DLD1 (cell line): ENCODE measurements around the gene SLC30A4.
"Not testable (repeated sequence)": the region's sequence is repeated elsewhere in the genome, so short reads cannot be mapped to it uniquely, and the experiment has no call there.

Experiments used
- in situ Hi-C: cut with HindIII; loops from 2 replicates; pipeline ENCODE4 v1.10.0; 2017; ENCODE audit warnings: low sequenced_read_pairs

SLC30A4 gene

DNA sequence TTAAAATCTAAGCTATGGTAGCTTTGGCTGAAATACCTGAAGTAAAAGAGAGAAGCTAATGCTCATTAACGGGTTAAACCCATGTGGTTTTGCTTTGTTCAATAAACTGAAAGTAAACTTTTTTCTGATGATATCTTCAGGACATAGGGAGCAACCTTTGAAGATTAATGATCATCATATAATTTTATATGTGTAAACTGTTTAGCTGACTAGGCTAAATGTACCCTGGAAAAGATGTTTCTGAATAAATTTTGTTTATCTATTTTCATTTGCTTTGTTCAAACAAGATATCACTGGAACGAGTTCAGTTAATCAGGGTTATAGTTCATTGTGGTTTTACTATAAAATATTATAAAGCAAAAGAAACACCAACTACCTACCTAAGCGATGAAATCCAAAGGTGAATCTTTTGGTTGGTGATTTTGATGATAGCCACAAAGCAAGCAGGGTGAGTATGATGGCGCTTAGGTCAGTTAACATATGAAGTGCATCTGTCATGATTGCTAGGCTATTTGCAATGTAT, 11.7 kb downstream of the SLC30A4 start:
- in situ Hi-C loops = loop anchor here (5.0 kb wide), 1 partner anchor 76 kb away; the partner anchor contains the start of gene BLOC1S6

DNA sequence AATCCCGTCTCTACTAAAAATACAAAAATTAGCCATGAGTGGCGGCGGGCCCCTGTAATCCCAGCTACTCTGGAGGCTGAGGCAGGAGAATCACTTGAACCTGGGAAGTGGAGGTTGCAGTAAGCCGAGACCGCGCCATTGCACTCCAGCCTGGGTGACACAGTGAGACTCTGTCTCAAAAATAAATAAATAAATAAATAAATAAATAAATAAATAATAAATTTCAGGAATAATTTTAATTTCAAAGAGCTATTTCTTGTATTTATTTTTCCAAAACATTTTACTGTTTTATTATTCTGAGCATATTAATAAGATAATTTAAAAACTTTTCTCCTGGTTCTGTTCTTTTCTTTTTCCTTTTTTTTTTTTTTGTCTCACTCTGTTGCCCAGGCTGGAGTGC, 15.4 kb downstream of the SLC30A4 start:
- in situ Hi-C loops = not testable (repeated sequence)

- in situ Hi-C loops = no loop called here
Observed at GRCh38 chr15:45499426-45499825, 23.1 kb downstream of the SLC30A4 start.

DNA sequence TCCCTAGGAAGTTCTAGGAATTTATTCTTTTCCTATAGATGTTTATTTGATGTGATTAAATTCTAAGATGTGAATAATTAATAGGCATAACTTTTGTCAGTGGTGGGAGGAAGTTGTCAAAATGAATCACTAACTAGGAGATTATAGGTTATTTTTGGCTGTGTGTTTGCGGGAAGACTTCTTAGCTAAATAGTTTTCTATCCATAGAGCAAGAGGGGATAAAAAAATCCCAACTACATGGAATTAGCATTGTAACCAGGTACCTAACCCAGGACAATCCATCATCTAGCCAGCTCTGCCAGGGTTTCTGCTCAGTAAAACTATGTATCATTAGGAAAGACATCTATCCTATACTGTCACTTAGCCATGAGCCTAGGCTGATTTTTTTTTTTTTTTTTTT, 23.9 kb downstream of the SLC30A4 start:
- in situ Hi-C loops = no loop called here

DNA sequence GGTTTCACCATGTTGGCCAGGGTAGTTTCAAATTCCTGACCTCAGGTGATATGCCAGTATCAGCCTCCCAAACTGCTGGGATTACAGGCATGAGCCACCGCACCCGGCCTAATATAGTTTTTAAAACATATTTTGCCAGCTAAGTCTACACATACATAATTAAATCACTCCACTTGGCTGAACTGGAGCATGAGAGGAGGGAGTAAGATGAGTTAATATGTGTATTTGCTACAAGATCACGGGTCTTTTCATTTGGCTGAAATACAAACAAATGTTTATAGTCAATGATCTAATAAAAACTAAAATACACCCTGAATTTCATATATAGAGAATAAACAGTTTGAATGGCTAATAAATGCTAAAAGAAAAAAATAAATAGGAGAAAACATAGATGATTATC, 25.3 kb downstream of the SLC30A4 start:
- in situ Hi-C loops = no loop called here

GRCh38 chr15:45496658-45497057, 25.9 kb downstream of the SLC30A4 start:
- in situ Hi-C loops = no loop called here

DNA sequence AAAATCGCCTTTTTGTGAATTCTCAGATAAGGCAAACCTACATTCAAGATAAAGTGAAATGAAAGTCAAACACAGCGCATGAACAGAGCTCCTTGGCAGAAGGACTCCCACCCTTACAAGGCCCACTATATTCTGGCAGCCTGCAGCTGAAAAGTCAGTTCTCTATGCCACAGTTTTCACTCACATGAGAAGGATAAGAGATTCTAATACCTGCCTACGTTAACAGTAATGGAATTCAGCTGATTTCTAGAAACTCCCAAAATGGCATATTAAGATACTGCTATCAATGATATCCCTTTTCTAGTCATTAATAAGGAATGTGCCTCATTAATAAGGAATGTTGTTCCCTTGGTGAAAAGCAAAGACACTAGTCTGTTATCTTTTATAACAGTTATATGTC, 27.0 kb downstream of the SLC30A4 start:
- in situ Hi-C loops = no loop called here

DNA sequence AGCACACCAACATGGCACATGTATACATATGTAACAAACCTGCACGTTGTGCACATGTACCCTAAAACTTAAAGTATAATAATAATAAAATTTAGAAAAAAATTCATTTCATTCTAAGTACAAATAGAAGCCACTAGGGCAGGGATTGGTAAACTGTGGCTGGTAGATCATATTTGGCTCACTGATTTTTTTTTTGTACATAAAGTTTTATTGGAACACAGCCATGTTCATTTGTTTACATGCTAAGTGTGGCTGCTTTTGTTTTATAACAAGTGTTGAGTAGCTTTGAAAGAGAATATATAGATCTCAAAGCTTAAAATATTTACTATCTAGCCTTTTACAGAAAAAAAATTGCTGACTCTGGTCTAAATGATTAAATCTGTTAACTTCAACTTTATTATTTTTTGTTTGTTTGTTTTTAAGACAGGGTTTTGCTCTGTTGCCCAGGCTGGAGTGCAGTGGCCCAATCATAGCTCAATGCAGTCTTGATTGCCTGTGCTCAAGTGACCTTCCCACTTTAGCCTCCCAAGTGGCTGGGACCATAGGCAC, 32.8 kb downstream of the SLC30A4 start:
- in situ Hi-C loops = no loop called here

DNA sequence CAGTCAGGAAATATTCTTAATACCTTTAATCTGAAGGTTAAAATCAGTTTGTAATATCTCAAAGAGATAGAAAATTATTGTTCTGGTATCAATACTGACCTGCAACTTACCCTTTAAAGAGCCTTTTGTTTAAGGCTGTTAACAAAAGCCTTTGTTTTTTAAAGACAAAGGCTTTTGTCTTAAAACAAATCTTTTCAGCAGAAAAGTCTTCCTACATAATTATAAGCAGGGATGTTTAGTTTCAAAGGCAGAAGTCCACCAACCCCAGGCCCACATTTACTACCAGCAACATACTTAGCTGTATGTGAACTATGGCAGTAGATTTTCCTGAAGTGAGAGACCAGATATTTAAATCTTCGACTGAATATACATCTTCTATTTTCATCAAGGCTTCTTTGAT, 36.2 kb downstream of the SLC30A4 start:
- in situ Hi-C loops = no loop called here

DNA sequence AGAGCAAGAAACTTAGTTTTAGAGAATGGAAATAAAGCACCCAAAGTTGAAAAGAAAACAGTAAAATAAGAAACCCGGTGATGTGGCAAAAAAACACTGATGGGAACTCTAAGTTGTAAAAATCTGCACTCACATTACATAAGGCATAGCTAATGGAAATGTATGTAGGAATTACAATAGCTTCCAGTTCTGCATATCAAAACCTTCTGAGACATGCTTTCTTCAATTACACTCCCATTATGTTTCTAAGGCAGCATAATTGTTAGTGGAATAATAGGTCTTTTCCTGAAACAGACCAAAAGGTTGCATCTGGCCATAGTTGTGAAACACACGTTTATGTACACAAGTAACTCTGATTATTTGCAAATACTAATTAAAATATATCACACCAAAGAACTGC, 41.4 kb downstream of the SLC30A4 start:
- in situ Hi-C loops = no loop called here

DNA sequence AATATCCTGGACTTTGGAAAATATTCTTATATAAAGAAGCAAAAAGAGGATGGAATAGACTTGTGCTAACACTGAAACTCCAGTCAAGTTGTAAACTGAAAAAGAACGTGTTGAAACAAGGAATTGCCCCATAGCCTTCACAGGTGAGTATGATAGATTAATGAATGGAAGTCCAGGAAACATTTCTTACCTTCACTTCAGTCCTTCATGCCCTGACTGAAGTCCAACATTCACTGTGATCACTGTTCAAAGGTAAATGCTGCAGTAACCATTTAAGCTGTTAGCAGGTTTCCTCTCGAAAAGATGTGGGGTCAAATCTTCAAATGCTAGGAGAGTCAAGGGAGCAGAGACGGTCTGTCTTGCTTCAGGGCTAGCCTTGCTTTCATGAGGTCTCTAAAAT, 46.1 kb downstream of the SLC30A4 start:
- in situ Hi-C loops = no loop called here

- in situ Hi-C loops = no loop called here
Observed at GRCh38 chr15:45474799-45475198, 47.8 kb downstream of the SLC30A4 start.

DNA sequence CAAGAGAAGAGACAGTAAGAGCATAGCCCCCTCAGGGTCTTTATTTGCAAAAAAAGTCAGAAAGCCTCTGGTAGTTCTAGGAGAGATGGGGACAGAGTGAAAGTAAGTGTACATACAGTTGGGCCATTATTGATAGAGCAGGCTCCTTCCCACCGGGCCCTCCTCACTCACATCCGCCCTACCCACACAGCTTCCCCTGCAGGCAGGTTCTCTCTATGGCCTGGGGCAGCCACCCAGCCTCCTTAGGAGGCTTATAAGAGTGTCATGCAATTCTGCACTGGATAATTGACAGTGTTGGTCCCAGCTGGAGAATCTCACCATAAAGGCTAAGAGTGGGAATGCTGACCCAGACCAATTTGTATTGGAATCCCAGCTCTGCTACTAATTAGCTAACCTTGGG, 49.5 kb downstream of the SLC30A4 start:
- in situ Hi-C loops = no loop called here

GRCh38 chr15:45471151-45471550, 51.4 kb downstream of the SLC30A4 start:
- in situ Hi-C loops = no loop called here

DNA sequence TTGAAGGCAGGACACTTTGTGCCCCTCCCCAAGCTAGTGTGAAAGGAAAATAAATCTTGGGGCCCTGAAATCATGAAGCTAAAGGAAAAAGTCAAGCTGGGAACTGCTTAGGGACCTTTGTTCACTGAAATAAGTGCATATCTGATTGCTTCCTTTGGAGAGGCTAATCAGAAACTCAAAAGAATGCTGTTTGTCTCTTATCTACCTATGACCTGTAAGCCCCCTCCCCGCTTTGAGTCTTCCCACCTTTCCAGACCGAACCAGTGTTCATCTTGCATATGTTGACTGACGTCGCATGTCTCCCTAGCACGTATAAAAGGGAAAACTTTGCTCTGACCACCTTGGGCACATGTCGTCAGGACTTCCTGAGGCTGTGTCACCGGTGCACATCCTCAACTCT, 53.1 kb downstream of the SLC30A4 start:
- in situ Hi-C loops = no loop called here

DNA sequence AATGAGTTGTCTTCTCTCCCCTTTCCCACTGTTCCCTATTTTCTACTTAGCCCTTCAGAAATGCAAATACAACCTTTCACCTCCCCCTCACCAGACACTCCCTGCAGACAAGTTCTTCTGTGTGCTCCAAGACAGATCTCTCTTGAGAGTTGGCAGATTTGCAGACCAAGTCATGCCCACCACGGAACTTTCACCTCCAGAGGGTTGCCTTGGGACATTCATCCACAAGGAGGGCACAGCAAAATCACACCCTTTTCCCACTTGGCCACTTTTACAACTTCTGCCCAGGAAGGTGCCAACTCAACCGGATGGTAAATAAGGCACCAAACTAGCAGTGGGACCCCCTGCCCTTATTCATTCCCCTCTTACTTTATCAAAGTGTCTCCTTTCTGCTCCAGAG, 53.5 kb downstream of the SLC30A4 start:
- in situ Hi-C loops = no loop called here

- in situ Hi-C loops = no loop called here
Observed at GRCh38 chr15:45468294-45468693, 54.3 kb downstream of the SLC30A4 start.

GRCh38 chr15:45458746-45459403, 63.7 kb downstream of the SLC30A4 start:
- in situ Hi-C loops = no loop called here

- in situ Hi-C loops = no loop called here
Observed at GRCh38 chr15:45457641-45458539, 64.7 kb downstream of the SLC30A4 start.

DNA sequence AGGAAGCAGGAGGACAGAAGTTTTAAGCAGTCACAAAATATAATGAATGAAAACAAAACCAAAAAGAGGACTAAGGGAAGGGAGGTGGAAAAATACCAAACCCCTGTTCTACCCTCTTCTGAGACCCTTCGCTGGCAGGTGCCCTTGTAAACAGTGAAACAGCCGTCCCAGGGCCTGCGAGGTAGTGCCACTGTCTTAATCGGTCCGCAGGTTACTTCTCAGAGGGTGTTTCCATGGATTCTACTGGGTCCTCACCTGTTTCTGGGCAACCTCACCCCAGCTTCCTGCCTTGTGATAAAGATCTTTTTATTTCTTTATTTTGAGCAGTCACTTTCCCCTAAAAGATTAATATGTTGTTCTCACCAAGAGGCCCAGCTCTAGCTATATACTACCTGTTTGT, 65.3 kb downstream of the SLC30A4 start:
- in situ Hi-C loops = no loop called here

DNA sequence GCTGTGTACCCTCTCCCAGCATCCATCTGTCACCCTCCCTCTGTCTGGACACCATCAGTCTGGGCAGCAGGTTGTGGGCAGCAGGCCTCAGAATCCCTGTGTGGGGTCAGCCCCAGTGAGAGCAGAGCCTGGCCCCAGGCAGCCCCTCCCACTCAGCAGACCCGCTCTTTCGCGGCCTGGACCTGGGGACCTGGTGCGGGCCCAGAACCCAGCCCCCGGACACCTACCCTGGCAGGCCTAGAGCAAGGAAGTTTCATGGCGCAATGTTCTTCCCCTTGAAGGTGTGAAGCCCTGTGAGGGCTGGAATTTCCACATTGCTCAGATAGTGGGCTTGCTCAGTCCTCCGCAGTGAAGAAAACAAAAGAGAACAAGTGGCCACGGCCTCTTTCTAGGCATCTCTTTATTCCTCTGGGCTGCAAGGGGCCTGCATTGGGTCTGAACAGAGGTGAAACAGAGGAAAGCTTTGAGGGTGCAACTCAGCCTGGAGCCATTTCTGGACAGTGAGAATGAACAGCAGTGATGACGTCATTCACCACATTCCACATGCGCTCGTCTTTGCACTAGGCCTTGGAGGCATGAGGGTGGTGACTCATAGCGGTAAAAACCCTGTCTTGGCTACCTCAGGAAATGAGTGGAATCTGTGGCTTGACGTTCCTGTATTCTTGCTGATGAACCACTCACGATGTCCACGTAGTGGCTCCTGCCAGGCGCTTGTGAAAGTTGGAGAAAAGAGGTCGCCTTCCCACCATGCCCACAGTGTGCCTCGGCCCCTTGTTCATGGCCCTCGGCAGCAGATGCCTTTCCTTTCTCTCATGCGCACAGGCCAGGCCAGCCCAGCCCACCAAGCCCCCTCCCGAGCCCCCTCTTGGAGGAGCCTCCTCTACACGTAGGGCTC, 66.1 kb downstream of the SLC30A4 start:
- in situ Hi-C loops = no loop called here
